GM21423 (cell line): ENCODE results near the gene METTL2B.
A peak's percentile ranks its signal among the peaks of the same experiment; 100 is the strongest.
"Not testable (repeated sequence)": the region's sequence is repeated elsewhere in the genome, so short reads cannot be mapped to it uniquely, and the experiment has no call there.

ENCODE experiments used
- ATAC-seq: cut with Tn5 transposase; IDR thresholded peaks from one replicate; pipeline ENCODE4 v1.9.1; 2021; ENCODE audit warnings: mild to moderate bottlenecking, moderate library complexity; ENCODE audit not compliant: unreplicated experiment

Gene METTL2B

GRCh38 chr7:128454808-128455542 is 21.6 kb upstream of the METTL2B start:
- no peak for ATAC-seq

- ATAC-seq, result peak; percentile 81
Measured at GRCh38 chr7:128455543-128456254, 20.8 kb upstream of the METTL2B start, which contains the start of gene HILPDA. Gene HILPDA (plus strand): TSS chr7:128455878. CDS start chr7:128457269, 1,391 bp downstream.

GRCh38 chr7:128456255-128456725 is 20.3 kb upstream of the METTL2B start:
- ATAC-seq, result no peak

GRCh38 chr7:128457385-128457784 is 19.2 kb upstream of the METTL2B start:
- ATAC-seq, result not testable (repeated sequence)

GRCh38 chr7:128458956-128459355 is 17.6 kb upstream of the METTL2B start:
- ATAC-seq, result peak; percentile 21

GRCh38 chr7:128459394-128459878 is 17.1 kb upstream of the METTL2B start:
- ATAC-seq, result peak; percentile 42

- ATAC-seq, result no peak
Measured at GRCh38 chr7:128462460-128462859, 14.1 kb upstream of the METTL2B start.

- ATAC-seq, result not testable (repeated sequence)
Measured at GRCh38 chr7:128463345-128463744, 13.2 kb upstream of the METTL2B start.

GRCh38 chr7:128463933-128464332 is 12.6 kb upstream of the METTL2B start:
- ATAC-seq, result not testable (repeated sequence)

GRCh38 chr7:128466871-128467270 is 9.7 kb upstream of the METTL2B start:
- not testable (repeated sequence) for ATAC-seq

GRCh38 chr7:128477336-128477690 is 765 bp downstream of the METTL2B start:
- not testable (repeated sequence) for ATAC-seq

- not testable (repeated sequence) for ATAC-seq
Measured at GRCh38 chr7:128479082-128479481, 2.5 kb downstream of the METTL2B start.

- ATAC-seq, result not testable (repeated sequence)
Measured at GRCh38 chr7:128488134-128488533, 11.6 kb downstream of the METTL2B start.

GRCh38 chr7:128497405-128497804 is 20.9 kb downstream of the METTL2B start:
- ATAC-seq, result no peak

- not testable (repeated sequence) for ATAC-seq
Measured at GRCh38 chr7:128505416-128505815, 28.9 kb downstream of the METTL2B start.

GRCh38 chr7:128506819-128507218 is 30.3 kb downstream of the METTL2B start:
- ATAC-seq, result peak; percentile 55

GRCh38 chr7:128507321-128507993 is 30.9 kb downstream of the METTL2B start:
- ATAC-seq, result peak; percentile 43

- not testable (repeated sequence) for ATAC-seq
Measured at GRCh38 chr7:128511692-128512091, 35.1 kb downstream of the METTL2B start.

GRCh38 chr7:128515232-128515631 is 38.7 kb downstream of the METTL2B start:
- not testable (repeated sequence) for ATAC-seq

GRCh38 chr7:128517023-128517422 is 40.5 kb downstream of the METTL2B start:
- not testable (repeated sequence) for ATAC-seq
